Measurements from ENCODE around the gene ITM2C.

GRCh38 chr2:230842473-230842872 lies 22.3 kb upstream of the ITM2C start:
- no peak for TF ChIP-seq RAD21 (IDR thresholded peaks at IDR 0.05; ENCODE audit: low read depth)
- no peak for TF ChIP-seq EP300 (IDR thresholded peaks at IDR 0.05; ENCODE audit: borderline replicate concordance)
- no peak for TF ChIP-seq YY1 (IDR thresholded peaks at IDR 0.05; ENCODE audit: low read depth)
- TF ChIP-seq TAF1 (IDR thresholded peaks at IDR 0.05; ENCODE audit: low read depth), result no peak
- no peak for TF ChIP-seq CEBPB (IDR thresholded peaks at IDR 0.05)
- TF ChIP-seq, protein P1, sequence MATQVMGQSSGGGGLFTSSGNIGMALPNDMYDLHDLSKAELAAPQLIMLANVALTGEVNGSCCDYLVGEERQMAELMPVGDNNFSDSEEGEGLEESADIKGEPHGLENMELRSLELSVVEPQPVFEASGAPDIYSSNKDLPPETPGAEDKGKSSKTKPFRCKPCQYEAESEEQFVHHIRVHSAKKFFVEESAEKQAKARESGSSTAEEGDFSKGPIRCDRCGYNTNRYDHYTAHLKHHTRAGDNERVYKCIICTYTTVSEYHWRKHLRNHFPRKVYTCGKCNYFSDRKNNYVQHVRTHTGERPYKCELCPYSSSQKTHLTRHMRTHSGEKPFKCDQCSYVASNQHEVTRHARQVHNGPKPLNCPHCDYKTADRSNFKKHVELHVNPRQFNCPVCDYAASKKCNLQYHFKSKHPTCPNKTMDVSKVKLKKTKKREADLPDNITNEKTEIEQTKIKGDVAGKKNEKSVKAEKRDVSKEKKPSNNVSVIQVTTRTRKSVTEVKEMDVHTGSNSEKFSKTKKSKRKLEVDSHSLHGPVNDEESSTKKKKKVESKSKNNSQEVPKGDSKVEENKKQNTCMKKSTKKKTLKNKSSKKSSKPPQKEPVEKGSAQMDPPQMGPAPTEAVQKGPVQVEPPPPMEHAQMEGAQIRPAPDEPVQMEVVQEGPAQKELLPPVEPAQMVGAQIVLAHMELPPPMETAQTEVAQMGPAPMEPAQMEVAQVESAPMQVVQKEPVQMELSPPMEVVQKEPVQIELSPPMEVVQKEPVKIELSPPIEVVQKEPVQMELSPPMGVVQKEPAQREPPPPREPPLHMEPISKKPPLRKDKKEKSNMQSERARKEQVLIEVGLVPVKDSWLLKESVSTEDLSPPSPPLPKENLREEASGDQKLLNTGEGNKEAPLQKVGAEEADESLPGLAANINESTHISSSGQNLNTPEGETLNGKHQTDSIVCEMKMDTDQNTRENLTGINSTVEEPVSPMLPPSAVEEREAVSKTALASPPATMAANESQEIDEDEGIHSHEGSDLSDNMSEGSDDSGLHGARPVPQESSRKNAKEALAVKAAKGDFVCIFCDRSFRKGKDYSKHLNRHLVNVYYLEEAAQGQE (IDR thresholded peaks at IDR 0.05; ENCODE audit: low read depth), result no peak
- TF ChIP-seq FOXM1 (IDR thresholded peaks at IDR 0.05; ENCODE audit: borderline replicate concordance, low read depth), result no peak
- no peak for TF ChIP-seq CREB1 (IDR thresholded peaks at IDR 0.05; ENCODE audit: low read depth)

Data from Ishikawa (cell line).